Spleen (tissue), 7 donors: ENCODE results near the gene CDH15.

Experiments
- POLR2A ChIP-seq, 3 donors: fragments of 450-650 bp; IDR thresholded peaks; one replicate each; pipeline ENCODE4 v1.5.1; 2017; ENCODE audit warnings: antibody characterized with exemption in 3 of 3, mild to moderate bottlenecking in 1 of 3
- POLR2AphosphoS5 ChIP-seq, 3 donors: sonication (generic); formaldehyde crosslinking; IDR thresholded peaks; one replicate each; pipeline ENCODE4 v1.5.1; 2017; ENCODE audit warnings: antibody characterized with exemption in 3 of 3
- TF ChIP-seq, protein P1 (sequence below), 11 experiments: fragments of 200-600 bp in 7 of 11; fragments of 450-650 bp in 4 of 11; sonication (generic) in 4 of 11; IDR thresholded peaks in 8 of 11; conservative IDR thresholded peaks in 3 of 11; 1 replicate in 7 of 11; 2 replicates in 4 of 11; pipeline versions ENCODE4 v1.4.0 to v1.8.0; 2016 to 2021; ENCODE audit warnings: antibody characterized with exemption in 11 of 11, inconsistent platforms in 4 of 11, mild to moderate bottlenecking in 1 of 11
- donor health status: DM: no; HTN: no; CAD: no; lungs with moderate emphysema.
- donor health status: DM: no; HTN: no; CAD: no.
- donor health status: DM: no; HTN: no; CAD: no.

DNA sequence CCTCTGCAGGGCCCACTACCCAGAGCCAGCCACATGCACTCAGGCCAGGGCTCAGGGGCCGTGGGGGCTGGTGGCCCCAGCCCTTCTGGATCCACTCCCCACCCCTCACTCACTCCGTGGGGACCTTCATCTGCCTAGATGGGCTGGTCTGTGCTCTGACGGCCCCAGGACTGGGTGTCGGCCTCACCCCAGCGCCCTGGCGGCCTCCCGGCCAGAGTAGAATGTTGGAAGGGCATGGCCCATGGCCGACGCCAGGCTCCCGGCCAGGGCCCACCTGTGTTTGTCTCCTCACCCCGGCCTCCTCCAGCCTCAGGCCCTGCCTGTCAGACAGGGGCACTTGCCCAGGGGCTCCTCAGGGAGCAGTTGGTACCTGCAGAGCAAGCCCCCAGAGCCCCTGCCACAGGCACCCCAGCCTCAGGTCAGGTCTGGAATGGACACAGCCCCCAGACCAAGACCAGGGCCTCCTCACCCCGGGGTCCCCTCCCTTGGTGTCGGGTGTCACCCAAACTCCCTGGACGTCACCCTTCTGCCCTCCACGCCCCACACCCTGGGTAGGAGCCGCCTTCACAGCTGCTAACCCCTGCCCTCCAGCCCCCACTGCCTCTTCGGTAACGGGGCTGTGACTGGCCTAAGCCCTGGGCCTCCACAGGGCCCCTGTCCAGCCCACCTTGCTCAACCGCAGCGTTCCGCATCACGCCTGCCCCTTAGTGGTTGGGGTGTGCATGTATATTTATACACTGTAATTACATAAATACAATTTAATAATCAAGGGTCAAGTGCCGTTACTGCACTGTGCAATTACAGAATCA lies 3.0 kb upstream of the CDH15 start:
- TF ChIP-seq, protein P1, sequence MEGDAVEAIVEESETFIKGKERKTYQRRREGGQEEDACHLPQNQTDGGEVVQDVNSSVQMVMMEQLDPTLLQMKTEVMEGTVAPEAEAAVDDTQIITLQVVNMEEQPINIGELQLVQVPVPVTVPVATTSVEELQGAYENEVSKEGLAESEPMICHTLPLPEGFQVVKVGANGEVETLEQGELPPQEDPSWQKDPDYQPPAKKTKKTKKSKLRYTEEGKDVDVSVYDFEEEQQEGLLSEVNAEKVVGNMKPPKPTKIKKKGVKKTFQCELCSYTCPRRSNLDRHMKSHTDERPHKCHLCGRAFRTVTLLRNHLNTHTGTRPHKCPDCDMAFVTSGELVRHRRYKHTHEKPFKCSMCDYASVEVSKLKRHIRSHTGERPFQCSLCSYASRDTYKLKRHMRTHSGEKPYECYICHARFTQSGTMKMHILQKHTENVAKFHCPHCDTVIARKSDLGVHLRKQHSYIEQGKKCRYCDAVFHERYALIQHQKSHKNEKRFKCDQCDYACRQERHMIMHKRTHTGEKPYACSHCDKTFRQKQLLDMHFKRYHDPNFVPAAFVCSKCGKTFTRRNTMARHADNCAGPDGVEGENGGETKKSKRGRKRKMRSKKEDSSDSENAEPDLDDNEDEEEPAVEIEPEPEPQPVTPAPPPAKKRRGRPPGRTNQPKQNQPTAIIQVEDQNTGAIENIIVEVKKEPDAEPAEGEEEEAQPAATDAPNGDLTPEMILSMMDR (IDR thresholded peaks at IDR 0.05 in 8 of 11, conservative IDR thresholded peaks at IDR 0.05 in 3 of 11): no peak
- no peak for TF ChIP-seq POLR2A (IDR thresholded peaks at IDR 0.05)
- no peak for TF ChIP-seq POLR2AphosphoS5 (IDR thresholded peaks at IDR 0.05)
